Measurements from ENCODE around the gene DAPK3.
"Not testable (repeated sequence)": the region's sequence is repeated elsewhere in the genome, so short reads cannot be mapped to it uniquely, and the experiment has no call there.

The DAPK3 gene

GRCh38 chr19:3970808-3971598 is at the start of gene DAPK3:
TSS of gene DAPK3 (minus strand) at chr19:3971099. CDS start at chr19:3969735, 1,364 bp downstream.
- peak; percentile 89 for DNase-seq

DNA sequence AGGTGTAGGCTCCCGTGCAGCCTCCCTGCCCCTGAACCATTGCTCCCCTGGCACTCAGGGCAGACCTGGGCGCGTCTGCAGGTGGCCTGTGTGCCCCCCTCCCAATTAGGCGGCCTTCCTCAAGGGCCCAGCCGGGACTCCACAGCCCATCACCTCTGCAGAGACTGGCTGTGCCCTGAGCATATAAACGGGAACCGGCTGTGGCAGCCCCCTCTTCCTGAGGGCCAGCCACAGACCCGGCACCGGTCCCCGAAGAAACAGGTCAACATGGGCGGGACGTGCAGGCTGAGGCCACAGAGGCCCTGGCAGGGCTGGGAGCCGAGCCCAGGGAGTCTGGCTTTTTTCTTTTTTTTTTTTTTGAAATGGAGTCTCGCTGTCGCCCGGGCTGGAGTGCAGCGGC is 48.7 kb upstream of the DAPK3 start:
- DNase-seq: no peak

DNA sequence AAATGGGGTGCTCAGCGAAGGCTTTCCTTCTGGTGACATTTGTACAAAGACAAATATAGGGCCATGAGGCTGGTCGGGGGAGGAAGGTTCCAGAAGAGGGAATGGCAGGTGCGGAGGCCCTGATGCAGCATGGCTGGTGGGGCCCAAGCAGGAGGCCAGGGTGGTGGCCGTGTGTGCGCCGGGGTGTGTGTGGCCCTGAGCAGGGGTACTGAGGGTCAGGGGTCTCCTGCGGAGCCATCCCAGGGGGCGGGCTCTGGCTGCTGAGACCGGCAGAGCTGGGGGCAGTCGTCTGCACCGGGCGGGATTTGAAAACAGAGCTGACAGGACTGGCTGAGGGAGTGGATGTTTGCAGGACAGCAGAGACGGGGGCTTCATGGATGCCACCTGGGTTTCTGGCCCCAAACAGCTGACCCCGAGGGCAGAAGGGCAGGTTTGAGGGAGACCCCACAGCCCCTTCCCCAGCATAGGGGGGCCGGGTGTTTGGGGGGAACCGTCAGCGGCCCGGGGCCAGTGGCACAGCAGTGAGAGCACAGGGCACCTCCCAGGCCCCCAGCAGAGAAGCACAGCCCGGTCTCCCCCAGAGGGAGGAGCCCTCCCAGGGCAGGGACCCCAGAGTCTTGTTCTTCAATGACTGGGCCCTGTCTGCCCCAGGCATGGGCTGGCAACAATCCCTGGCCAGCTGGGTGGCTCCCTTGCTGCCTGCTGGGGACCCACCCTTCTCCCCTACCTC is 48.0 kb upstream of the DAPK3 start:
- no peak for DNase-seq

DNA sequence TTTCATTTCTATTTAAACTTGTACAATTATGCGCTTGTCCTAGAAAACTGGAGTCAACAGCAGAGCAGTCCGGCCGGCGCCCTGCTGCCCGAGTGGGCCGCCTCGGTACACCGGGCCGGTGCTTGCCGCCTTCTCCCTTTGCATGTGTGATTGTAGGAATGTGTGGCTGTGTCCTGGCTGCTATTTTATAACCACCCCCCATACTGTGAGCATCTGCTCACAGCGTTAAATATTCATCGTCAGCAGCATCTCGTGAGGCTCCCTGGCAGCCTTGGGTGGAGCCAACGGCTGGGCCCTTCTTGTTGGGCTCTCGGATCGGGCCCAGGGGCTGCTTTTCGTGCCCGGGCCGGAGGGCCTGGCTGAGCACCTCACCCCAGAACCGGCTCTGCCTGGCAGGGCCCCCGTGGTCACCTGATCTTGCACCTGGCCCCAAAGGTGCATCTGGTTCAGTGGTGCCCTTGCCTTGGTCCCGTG is 47.3 kb upstream of the DAPK3 start:
- no peak for DNase-seq

- DNase-seq: no peak
Observed at GRCh38 chr19:4016903-4017638, 46.2 kb upstream of the DAPK3 start.

- no peak for DNase-seq
Observed at GRCh38 chr19:4016486-4016885, 45.6 kb upstream of the DAPK3 start.

DNA sequence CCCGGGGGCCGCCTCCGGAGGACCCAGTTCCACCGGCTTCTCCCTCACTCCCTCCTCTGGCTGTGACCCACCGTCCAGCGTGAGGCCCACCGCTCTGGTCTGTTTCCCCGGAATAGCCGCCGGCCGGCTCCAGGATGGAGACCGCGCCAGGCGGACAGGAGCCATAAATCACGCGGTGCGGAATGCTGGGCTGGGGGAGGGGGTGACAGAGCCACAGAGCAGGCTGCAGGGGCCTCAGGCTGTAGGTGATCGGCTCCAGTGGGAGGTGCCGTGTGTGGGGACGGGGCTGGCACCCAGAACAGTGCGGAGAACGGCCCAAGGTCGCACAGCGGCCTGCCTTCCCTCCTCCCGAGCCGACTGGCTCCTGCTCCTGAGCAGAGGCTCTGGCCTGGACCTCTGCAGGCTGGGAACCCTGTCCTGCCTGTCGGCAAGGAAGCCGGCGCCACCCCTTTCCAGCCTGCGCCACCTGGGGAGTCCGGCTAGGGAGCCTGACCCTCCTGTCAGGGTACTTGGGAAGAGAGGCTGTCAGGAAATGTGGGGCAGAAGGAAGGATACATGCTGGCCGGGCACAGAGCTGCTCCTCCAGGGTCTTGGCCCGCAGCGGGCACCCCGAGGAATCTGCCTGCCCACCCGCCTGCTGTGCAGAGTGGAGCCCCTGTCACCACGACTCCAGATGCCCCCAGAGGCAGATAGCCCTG is 45.0 kb upstream of the DAPK3 start:
- DNase-seq: no peak

DNA sequence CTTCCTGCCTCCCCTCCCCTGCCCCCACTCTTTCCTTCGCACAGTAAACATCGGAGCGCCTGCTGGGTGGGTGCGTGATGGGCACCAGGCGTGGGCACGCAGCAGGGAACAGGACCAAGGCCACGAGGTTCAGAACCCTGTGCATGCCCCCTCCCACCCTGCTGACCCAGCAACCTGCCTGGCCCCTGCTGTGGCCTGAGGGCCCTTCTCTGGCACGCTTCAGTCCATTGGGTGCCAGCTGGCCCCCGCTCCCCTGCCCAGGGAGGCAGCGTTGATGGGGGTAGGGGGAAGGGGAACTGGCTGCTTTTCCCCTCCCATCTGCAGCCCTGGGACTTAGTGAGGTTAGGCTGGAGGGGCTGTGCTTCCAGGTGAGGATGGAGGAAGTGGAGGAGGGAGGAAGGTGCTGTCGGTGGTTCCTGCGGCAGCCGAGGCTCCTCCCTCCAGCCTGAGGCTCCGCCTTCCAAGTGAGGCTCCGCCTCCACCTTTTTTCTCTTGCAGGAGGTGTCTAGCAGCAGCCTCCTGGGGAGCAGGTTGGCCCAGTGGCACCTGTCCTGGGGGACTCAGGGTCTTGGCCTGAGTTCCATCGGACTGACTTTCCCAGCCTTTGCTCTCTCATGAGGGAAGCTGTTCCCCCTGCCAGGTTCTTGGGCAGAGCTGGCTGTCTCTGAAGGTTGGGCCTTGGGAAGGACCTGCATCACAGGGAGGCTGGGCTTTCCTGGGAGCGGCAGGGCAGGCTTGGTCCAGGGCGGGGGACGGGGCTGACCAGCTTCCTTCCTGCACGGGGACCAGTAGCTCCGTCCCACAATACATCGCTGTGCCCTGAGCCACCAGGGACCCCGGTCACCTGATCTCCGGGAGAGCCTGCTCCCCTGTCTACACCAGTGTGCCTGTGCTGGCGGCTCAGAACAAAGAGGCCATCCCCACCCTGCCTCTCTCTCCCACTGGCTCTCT is 43.9 kb upstream of the DAPK3 start:
- DNase-seq: peak; percentile 32

DNA sequence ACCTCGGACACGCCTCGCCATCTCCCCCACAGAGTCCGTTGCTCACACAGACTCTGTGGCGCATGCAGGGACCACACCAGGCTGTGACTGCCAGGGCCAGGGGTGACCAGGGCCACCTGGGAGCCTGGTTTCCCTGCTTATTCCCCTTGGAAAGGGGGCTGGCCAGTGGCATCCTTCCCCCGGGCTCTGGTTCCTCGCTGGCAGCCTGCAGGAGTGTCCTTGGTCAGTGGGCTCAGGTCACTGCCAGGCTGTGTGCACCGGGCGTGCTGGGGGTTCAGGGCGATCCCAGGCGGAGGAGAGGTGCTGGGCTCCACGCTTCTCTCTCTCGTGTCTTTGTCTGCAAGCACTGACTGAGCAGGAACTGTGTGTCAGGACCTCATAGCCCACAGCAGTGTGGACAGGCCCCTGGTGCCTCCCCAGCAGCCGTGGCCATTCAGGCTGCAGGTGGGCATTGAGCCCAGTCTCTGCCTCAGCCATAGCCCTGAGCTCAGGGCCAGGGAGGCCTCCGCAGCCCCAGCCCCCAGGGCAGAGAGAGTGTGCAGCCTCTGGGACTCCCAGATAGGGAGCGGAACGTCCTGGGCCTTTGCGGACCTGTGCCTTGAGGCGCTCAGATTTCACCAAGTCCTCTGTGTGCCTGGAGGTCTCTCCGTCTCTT is 43.1 kb upstream of the DAPK3 start:
- DNase-seq: no peak

DNA sequence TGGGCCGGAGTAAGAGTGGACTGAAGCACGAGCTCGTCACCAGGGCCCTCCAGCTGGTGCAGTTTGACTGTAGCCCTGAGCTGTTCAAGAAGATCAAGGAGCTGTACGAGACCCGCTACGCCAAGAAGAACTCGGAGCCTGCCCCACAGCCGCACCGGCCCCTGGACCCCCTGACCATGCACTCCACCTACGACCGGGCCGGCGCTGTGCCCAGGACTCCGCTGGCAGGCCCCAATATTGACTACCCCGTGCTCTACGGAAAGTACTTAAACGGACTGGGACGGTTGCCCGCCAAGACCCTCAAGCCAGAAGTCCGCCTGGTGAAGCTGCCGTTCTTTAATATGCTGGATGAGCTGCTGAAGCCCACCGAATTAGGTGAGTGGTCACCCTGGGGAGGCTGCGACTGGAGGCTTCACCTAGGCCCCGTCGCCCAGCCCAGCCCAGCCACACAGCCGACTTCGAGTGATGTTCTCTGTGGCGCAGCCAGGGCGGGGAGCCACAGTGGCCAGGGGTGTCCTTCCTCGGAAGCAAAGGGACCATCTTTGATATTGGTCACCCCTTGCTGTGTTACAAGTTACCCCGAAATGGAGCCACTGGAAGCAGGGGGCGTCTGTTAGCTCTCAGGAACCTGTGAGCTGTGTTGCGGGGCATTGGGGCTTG is 42.2 kb upstream of the DAPK3 start:
- no peak for DNase-seq

- no peak for DNase-seq
Observed at GRCh38 chr19:4012092-4012974, 41.4 kb upstream of the DAPK3 start.

DNA sequence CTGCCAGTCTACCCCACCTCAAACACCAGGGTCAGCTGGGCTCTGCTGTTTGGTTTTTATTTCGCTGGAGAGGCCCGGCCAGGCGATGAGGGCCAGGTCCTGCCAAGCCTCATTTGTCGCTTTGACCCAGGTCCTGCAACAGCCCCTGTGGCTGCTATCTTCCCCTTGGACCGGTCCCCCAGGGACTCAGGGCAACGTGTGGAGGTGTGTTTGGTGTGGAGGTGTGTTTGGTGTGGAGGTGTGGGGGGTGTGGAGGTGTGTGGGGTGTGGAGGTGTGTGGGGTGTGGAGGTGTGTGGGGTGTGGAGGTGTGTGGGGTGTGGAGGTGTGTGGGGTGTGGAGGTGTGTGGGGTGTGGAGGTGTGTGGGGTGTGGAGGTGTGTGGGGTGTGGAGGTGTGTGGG is 40.5 kb upstream of the DAPK3 start:
- DNase-seq: not testable (repeated sequence)

DNA sequence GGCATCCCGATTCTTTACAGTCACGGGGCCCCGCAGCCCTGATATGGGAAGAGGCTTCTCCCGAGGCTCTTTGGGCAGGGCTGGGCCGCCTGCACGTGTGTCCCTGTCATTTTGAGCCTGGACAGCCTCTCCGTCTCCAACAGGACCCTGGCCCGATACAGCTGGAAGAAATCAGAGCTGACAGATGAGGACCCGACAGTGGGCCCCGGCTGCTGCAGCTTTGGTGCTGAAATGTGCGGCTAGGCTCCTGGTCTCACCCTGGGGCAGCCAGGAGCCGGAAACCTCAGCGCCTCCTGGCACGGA is 39.9 kb upstream of the DAPK3 start:
- DNase-seq: no peak

DNA sequence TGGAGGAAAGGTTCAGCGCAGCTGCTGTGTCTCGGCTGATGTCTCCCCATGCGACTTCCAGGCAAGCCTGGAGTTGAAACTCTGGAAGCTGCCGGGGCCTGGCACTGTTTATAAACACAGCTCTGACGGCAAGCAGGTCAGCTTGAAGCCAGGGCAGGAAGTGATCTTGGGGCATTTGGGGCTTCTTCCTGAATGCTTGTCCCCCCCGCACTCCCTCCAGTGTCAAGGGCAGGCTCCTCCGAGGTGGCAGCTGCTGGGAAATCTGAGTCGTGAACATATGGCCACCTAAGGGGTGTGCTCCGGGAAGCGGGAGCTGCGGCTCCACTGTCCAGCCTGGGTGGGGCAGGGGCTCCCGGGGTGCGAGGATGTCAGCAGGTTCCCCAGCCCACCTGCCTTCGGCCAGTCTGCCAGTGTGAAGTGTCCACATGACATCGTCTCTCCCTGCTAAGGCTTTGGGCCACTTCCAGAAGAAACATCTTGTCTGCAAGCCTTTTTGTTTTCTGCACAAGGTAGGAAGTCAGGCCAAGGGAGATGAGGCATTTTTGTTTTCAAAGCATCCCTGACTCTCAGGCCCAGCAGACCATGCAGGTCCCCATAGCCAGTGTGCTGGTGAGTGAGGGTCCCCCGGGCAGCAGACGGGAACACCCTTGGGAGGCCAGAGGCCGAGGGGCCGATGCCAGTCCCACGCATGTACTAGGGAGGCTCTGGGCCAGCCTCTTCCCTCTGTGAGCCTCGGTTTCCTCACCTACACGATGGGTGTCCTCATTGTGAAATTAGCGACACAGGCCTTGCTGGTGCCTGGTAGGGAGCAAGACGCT is 39.3 kb upstream of the DAPK3 start:
- DNase-seq: no peak

DNA sequence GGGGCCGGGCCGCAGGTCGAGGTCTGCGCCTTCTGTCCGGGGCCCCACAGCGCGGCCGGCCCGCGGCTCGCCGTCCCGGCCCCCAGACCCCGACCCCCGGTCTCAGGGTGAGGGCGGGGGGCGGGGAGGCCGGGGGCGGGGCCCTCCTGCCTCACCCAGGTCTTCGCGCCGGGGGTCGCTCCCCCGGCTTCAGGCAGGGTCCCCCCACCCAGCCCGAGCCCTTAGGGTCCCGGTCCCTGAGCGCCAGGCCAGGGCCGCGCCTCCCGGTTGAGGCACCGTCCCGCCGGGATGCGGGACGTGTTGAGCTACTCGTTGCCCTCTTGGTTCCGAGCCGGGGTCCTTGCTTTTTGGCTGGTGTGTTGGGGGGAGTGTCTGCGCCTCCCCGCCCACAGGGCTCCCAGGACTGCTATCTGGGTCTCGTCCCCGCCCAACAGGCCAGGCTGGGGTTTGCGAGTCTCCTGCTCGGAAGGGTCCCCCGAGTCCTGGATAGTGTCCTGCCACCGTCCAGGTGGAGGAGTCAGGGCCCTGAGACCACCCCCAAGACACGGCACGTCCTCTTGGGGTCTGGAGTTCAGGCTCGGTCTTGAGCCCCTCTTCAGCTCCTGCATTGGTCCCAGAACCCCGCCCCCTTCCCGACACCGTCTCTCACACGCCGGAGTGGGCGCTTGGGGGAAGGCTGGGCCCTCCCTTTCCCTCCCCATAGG is 37.1 kb upstream of the DAPK3 start:
- peak; percentile 19 for DNase-seq

DNA sequence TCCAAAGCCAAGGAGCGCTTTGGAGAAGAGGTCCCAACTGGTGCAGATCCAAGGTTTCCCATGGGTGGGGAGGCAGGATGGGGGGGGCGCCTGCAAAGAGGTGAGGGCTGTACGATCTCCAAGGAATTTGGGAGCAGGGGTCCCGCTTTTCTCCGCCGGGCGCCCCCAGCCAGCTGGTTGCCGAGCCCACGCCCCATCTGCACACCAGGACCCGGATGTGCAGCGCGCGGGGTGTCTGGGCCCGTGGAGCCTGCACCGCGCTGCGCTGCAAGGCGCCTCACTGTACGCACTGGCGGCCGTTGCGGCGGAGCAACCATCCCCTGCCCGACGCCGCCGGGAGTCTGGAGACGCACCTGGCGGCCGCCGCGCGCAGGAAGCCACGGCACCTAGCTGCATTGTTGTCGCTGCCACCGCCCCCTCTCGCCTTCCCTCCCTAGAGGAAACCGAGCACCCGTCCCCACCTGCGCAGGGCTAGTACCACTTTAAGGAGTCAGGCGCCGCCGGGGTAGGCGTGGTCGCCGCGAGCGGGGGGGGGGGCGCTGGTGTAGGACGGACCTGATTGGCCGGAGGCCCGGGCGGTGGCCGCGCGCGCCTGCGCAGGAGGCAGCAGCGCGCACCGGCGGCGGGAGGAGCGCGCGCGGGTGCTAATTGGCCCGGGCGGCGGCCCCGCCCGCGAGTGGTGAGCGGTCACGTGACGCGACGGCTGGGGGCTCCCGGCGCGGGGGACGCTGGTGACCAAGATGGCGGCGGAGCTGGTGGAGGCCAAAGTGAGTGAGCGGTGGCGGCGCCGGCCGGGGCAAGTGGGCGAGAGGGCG is 36.3 kb upstream of the DAPK3 start, which contains the start of gene PIAS4:
TSS of gene PIAS4 (plus strand) at position 716 of the 815 bp plus-strand sequence. CDS start at position 741, 25 bp downstream.
- peak; percentile 95 for DNase-seq

DNA sequence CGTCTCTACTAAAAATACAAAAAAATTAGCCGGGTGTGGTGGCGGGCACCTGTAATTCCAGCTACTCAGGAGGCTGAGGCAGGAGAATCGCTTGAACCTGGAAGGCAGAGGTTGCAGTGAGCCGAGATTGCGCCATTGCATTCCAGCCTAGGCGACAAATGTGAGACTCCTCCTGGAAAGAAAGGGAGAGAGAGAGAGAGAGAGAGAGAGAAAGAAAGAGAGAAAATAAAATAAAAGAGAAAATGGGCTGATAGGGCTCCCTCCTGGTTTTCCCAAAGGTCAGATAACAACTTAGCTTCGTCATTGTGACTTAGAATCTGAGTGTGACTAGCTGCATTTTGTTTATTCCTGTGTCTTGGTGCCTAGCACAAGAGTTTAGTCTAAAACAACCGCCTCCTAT is 34.5 kb upstream of the DAPK3 start:
- DNase-seq: not testable (repeated sequence)

All from activated CD4-positive, alpha-beta T cell treated with anti-CD3 and anti-CD28 coated beads, Interleukin-2, amount 50 U/mL, for 1 hour (primary cell).